GM12801 (cell line): ENCODE results near the gene PARVB.

Source experiments
- CTCF ChIP-seq: IDR thresholded peaks from one replicate; pipeline ENCODE4 v1.5.1; 2011; ENCODE audit warnings: control low read depth; ENCODE audit not compliant: insufficient read length; ENCODE audit errors: extremely low read depth

PARVB gene

GRCh38 chr22:44068422-44069191 lies 44.5 kb downstream of the PARVB start:
- no peak for TF ChIP-seq CTCF

- no peak for TF ChIP-seq CTCF
Measured at GRCh38 chr22:44070029-44070428, 45.9 kb downstream of the PARVB start.

- no peak for TF ChIP-seq CTCF
Measured at GRCh38 chr22:44071781-44072326, 47.8 kb downstream of the PARVB start.

GRCh38 chr22:44074337-44074984 lies 50.4 kb downstream of the PARVB start:
- no peak for TF ChIP-seq CTCF

GRCh38 chr22:44075022-44075421 lies 50.9 kb downstream of the PARVB start:
- TF ChIP-seq CTCF, result no peak

GRCh38 chr22:44075670-44076069 lies 51.6 kb downstream of the PARVB start:
- TF ChIP-seq CTCF, result no peak

- TF ChIP-seq CTCF, result no peak
Measured at GRCh38 chr22:44076825-44077224, 52.7 kb downstream of the PARVB start.
